ENCODE results near the gene ELOVL3.
A peak's percentile ranks its signal among the peaks of the same experiment; 100 is the strongest.

Gene ELOVL3

DNA sequence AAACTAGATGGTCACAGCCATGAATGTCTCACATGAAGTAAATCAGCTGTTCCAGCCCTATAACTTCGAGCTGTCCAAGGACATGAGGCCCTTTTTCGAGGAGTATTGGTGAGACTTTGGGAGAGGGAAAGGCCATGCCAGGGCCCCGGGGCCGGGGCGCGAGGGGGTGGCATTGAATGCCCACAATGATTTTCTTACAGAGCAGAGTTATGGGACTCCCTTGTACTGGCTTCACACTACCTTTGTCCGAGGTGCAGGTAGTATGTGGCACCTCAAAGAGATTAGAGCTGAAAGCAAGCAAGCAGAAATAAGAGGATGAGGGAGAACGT, 407 bp downstream of the ELOVL3 start:
- DNase-seq (ENCODE audit: low read depth in 2 of 2) = no peak

- DNase-seq (ENCODE audit: low read depth in 2 of 2) = no peak
Observed at GRCh38 chr10:102227050-102227449, 951 bp downstream of the ELOVL3 start.

DNA sequence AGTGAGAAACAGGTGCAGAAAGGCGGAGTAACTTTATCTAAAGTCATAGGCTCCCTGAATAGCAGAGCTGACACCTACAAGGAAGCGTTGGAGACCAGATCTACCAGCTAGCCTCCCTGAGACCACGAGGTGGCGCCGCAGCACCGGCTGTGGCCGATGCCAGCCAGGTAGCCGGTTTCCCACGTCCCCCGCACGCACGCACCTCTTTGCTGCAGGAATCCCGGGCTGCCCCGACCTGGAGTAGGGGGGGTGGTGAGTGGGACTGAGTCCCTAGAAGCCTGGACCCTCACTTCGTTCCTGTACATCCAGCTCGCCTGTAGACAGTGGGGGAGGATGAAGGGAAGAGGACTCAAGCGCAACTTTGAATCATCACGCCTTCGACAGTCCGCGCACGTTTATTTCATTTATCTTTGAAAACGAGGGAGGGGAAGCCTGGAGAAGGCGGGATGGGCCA, 3.7 kb downstream of the ELOVL3 start:
- DNase-seq (ENCODE audit: low read depth in 2 of 2) = no peak

GRCh38 chr10:102230264-102230860, 4.3 kb downstream of the ELOVL3 start:
- no peak for DNase-seq (ENCODE audit: low read depth in 2 of 2)

DNA sequence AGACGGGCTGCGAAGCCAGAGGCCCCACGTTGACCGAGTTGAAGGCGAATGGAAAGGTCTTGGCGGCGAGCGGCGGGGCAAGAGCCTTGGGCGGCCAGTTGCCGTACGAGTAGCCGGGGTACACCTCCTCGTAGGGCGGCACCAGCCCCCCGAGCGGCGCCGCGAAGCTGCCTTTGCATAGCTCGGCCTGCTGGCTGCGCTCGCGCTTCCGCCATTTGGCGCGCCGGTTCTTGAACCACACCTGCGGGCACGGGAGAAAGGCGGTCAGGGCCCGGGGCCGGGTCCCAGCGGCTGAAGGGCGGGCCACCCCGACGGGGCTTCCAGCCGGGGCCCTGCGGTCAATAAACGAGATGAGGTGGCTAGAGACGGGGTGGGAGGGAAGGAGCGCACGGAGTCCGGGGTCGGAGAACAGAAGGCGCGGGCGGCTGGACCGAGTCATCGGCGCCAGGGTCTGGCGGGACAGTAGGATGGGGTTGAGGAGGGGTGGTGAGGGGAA, 4.8 kb downstream of the ELOVL3 start:
- no peak for DNase-seq (ENCODE audit: low read depth in 2 of 2)

GRCh38 chr10:102231357-102232318, 5.5 kb downstream of the ELOVL3 start:
- DNase-seq (ENCODE audit: low read depth in 2 of 2) = no peak

DNA sequence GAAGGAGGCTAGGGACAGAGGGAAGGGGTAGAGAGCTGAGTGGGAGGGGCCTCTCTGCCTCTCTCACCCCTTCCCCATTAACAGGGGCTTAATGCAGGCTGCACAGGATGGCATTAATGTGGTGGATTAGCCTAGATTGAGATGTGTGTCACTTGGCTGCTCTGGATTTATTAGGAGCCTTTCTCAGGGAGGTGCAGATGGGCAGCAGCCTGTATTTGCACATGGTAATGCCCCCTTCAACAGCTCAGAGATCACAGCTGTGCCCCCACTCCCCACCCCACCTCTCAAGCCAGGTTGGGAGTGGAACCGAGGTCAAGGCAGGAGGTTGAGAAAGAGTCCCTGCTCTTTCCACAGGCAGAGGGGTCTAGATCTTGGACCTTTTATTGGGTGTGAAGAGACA, 7.9 kb downstream of the ELOVL3 start:
- no peak for DNase-seq (ENCODE audit: low read depth in 2 of 2)

DNA sequence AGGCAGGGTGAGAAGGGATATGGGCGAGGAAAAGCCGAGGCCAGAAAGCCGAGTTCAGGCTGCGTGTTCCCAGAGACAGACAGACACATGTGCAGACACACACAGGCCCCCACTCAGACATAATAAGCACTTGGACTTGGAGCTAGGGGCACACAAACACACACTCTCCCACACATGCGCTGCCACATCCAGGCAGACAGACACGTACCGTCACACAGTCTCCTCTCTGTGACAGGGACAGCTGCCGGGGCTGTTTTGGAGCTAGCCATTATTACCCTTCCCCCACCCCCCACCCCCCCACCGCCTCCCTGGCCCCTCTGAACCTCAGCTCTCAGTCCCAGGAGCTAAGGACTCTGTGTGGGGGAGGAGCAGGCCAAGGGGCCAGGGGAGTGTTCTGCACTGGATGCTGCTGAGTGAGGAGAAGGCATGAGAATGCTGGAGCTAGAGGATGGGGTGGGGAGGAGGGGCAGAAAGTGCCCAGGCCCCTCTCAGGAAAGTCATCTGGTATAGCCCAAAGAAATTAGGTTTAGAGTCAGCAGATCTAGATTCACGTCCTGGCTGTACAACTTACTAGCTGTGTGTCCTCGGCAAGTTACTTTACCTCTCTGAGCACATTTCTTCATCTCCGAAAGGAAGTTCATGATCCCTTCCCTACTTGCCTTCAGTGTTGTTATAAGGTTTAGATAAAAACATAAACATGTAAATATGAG, 8.9 kb downstream of the ELOVL3 start:
- DNase-seq (ENCODE audit: low read depth in 2 of 2) = no peak

DNA sequence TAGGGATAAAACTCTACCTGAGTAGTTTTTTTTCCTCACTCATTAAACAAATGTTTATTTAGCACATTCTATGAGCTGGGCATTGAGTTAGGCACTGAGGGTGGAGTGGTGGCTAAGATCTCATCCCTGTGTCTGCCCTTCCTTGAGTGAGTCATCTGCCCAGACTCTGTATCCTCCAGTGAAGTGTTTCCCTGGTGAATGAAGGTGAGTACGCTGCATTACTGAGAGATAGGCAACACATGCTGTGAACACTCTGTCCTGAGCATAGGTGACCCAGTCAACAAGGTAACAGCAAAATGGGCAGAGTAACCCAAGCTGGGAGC, 9.5 kb downstream of the ELOVL3 start:
- no peak for DNase-seq (ENCODE audit: low read depth in 2 of 2)

DNA sequence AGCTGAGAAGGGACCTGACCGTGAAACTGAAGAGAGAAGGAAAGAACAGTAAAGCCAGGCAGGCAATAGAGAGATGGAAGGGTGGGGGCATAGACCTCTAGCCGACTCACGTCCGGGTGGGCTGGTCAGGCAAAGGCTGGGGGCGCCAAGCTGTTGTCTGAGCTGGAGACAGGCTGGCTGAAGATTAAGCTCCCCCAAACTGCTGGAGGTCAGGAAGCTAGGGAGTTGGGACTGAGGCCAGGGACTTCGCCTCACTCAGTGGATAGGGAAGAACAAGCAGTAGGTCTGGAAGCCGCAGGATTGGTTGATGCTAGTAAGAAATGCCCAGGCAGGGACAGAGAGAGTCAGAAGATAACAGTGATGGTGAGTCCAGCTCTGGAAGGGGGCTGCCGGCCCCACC, 9.9 kb downstream of the ELOVL3 start:
- DNase-seq (ENCODE audit: low read depth in 2 of 2) = no peak

DNA sequence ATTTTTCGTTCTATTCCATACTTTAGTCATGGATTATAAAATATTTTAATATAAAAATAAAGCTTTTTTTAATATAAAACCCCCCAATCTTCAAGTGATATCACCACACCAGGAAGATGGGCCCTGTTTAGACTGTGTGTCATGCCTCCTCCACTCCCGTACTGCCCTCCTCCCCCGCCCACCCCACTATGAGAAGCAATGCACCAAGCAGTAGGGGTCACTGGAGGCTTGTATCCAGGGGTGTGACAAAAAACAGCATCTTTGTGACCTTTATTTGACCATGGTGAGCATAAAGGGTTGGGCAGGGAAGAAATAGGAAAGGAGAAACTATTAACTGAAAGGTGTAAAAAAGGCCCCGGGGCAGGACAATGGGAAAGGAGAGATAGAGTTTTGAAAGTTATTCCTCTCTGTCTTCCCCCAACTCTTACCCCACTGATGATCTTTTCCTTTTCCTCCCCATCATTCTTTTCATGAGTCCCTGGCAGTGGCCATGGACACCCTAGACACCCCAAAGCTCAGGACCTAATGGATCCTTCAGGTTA, 11.7 kb downstream of the ELOVL3 start:
- no peak for DNase-seq (ENCODE audit: low read depth in 2 of 2)

- DNase-seq (ENCODE audit: low read depth in 2 of 2) = no peak
Observed at GRCh38 chr10:102240467-102241031, 14.4 kb downstream of the ELOVL3 start.

DNA sequence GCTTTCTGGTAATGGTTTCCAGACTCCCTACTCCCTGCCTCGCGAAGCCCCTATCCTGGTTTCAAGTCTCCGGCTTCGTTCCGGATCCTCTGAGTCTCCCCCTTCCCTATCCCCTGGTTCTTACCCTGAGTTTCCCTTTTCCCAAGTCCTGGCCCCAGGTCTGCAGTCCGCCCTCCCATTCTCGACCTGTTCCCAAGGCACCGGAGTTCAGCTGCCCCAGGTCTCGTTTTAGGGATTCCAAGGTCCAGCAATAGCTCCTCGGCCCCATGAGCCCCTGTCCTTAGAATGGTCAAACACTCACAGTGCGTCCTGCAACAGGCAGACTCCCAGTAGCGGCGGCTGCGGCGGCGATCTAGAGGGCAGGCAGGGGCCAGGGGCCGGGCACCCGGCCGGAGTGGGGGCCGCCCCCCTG, 14.9 kb downstream of the ELOVL3 start:
- DNase-seq (ENCODE audit: low read depth in 2 of 2) = no peak

DNA sequence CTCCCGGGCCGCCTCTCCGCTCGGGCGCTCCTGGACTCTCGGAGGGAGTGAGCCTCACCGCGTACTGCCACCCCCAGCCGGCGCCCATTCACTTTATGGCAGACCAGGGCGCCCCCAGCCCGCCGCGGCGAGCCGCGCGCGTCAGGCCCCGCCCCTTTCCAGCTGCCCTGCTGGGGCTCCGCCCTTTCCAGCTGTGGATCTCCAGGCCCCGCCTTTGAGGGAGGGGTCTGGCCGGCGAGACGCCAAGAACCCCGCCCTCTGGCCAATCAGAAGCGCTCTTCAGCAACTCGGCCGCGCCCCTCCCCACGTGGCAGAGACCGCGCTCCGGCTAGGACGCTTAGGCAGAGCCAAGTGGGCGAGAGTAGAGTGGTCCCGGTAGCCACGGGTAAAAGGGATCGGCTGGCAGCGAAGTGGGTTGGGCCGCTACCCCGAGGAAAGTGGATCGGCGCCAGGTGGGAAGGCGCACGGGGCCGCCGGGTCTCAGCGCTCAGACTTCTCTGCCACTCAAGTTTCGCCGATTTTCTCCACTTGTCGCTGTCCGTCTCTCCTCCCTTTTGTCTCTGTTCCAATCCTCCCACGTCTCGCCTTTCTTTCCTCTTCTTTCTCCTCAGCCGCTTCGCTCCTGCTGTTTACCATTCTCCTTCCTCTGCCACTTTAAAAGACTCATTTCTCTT, 15.5 kb downstream of the ELOVL3 start, which contains the start of gene PITX3:
TSS of gene PITX3 (minus strand) at position 69 of the 674 bp plus-strand sequence. CDS start 9,432 bp downstream, outside the sequence.
- peak; percentile 71 to 75 for DNase-seq (ENCODE audit: low read depth in 2 of 2)

DNA sequence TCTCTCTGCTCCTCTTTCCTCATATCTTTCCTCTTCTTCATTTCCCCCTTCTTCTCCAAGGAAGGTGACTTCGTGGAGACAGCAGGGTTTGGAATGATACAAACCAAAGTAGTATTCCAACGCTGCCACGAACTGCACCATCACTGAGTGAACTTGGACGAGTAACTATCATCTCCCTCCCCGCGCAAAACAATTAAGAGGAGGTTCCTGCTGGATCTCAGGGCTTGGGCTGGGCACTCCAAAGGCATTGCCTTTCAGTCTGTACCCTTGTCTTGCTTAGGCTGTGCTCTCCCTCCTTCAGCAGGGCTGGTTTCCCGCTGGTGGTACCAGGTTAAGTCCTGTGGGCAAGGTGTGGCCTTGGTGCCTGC, 16.0 kb downstream of the ELOVL3 start:
- no peak for DNase-seq (ENCODE audit: low read depth in 2 of 2)

GRCh38 chr10:102243309-102243708, 17.2 kb downstream of the ELOVL3 start:
- peak; percentile 80 for DNase-seq (ENCODE audit: low read depth in 2 of 2)

- peak; percentile 100 for DNase-seq (ENCODE audit: low read depth in 2 of 2)
Observed at GRCh38 chr10:102245082-102245931, 19.2 kb downstream of the ELOVL3 start, which contains the start of gene GBF1. Gene GBF1 (plus strand): TSS chr10:102245532. CDS start chr10:102258939, 13,407 bp downstream.

DNA sequence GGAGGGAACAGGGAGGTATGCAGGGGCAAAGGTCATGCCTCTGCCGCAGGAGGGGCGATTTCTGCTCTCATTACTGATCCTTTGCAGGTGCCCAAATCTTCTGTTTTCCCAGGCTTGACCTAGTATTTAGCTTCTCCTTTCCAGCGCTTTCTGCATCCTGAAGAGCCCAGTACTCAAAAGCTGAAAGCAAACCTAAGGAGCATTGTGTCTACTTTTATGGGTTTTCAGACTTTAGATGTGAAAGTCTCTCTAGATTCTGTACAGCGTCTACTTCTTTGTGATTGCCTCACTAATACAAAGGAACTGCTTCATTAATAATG, 19.8 kb downstream of the ELOVL3 start:
- no peak for DNase-seq (ENCODE audit: low read depth in 2 of 2)

GRCh38 chr10:102246261-102246660, 20.2 kb downstream of the ELOVL3 start:
- DNase-seq (ENCODE audit: low read depth in 2 of 2) = no peak

GRCh38 chr10:102247734-102248133, 21.6 kb downstream of the ELOVL3 start:
- DNase-seq (ENCODE audit: low read depth in 2 of 2) = no peak
